Endothelial cell of umbilical vein (primary cell): ENCODE results near the gene LIX1. TPM values are rescaled to one million over a fixed set of nuclear protein-coding genes. Genes with fewer than 3 reads are reported as not detected.
A peak's percentile ranks its signal among the peaks of the same experiment; 100 is the strongest.

Source experiments
- BruUV-seq: library from RNA; stranded (reverse); fragments of 400-500 nt; replicated peaks from 2 replicates; lab custom pipeline; 2021; lab: Mats Ljungman, UMichigan
- CTCF ChIA-PET: fragments of 300-600, 350-600 bp; sonication (Branson Sonifier 250); formaldehyde crosslinking; loops from one replicate; lab custom pipeline; 2021; ENCODE audit warnings: antibody characterized with exemption, inconsistent platforms; lab: Charles Lee
- POLR2A ChIA-PET: fragments of 300-600, 350-600 bp; sonication (Branson Sonifier 250); formaldehyde crosslinking; loops from one replicate; lab custom pipeline; 2021; ENCODE audit warnings: antibody characterized with exemption, inconsistent platforms; lab: Charles Lee
- DNase-seq: peaks from one replicate; pipeline ENCODE4 v3.0.0-alpha.2; 2011; ENCODE audit warnings: low read depth, low spot score
- FAIRE-seq: peaks from 2 replicates; lab custom pipeline; 2011; peaks lifted over from hg19 to GRCh38; lab: Jason Lieb, UNC
- H2AFZ ChIP-seq: 2 replicates; pipeline ENCODE4 v1.6.0; 2012; ENCODE audit warnings: low read depth, low read length, control low read depth, inconsistent platforms
- H3K27ac ChIP-seq: 2 replicates; pipeline ENCODE4 v1.5.1; 2011; ENCODE audit warnings: low read depth, mild to moderate bottlenecking, control low read depth, low read length, moderate library complexity; ENCODE audit not compliant: insufficient read depth
- H3K27me3 ChIP-seq, 2 experiments: 2 replicates each; pipeline versions ENCODE4 v1.6.0 to v1.6.1; 2011; ENCODE audit warnings: low read length in 2 of 2, mixed read lengths in 1 of 2; ENCODE audit not compliant: control insufficient read depth in 2 of 2, insufficient read depth in 2 of 2
- H3K36me3 ChIP-seq, 2 experiments: 2 replicates in 1 of 2; 3 replicates in 1 of 2; pipeline ENCODE4 v1.5.1; 2011; ENCODE audit warnings: low read length in 2 of 2, mild to moderate bottlenecking in 1 of 2, moderate library complexity in 1 of 2; ENCODE audit not compliant: control insufficient read depth in 2 of 2, insufficient read depth in 2 of 2; ENCODE audit errors: extremely low read depth in 1 of 2
- H3K4me1 ChIP-seq: 3 replicates; pipeline ENCODE4 v1.5.1; 2011; ENCODE audit warnings: mild to moderate bottlenecking, low read length; ENCODE audit not compliant: control insufficient read depth, insufficient read depth; ENCODE audit errors: extremely low read depth
- H3K4me2 ChIP-seq: 2 replicates; pipeline ENCODE4 v1.6.1; 2011; ENCODE audit warnings: low read length, control low read depth, mixed read lengths; ENCODE audit not compliant: insufficient read depth
- H3K4me3 ChIP-seq, 3 experiments: fragments of 200-600 bp in 1 of 3; sonication (generic), shearing (Covaris generic) in 1 of 3; replicated peaks in 1 of 3; 2 replicates each; pipeline ENCODE4 v1.5.1; 2011 to 2016; ENCODE audit warnings: control low read depth in 3 of 3, low read length in 3 of 3, mild to moderate bottlenecking in 2 of 3, inconsistent platforms in 1 of 3, low read depth in 1 of 3, moderate library complexity in 1 of 3; ENCODE audit not compliant: insufficient read depth in 1 of 3
- H3K79me2 ChIP-seq: 2 replicates; pipeline ENCODE4 v1.6.0; 2012; ENCODE audit warnings: low read length, inconsistent platforms; ENCODE audit not compliant: control insufficient read depth, insufficient read depth
- H3K9ac ChIP-seq: replicated peaks from 2 replicates; pipeline ENCODE3; 2011; ENCODE audit warnings: low read length, control low read depth; ENCODE audit not compliant: insufficient read depth; ENCODE audit errors: extremely low read depth
- H3K9me1 ChIP-seq: replicated peaks from 3 replicates; pipeline ENCODE4 v1.6.0; 2011; ENCODE audit warnings: mild to moderate bottlenecking, low read length; ENCODE audit not compliant: control insufficient read depth, insufficient read depth; ENCODE audit errors: extremely low read depth
- H3K9me3 ChIP-seq: replicated peaks from 2 replicates; pipeline ENCODE4 v1.5.1; 2012; ENCODE audit warnings: low read length, inconsistent platforms; ENCODE audit not compliant: control insufficient read depth, insufficient read depth
- H4K20me1 ChIP-seq: replicated peaks from 2 replicates; pipeline ENCODE3; 2011; ENCODE audit warnings: mild to moderate bottlenecking, low read length; ENCODE audit not compliant: control insufficient read depth, insufficient read depth; ENCODE audit errors: extremely low read depth
- CTCF ChIP-seq, 2 donors: IDR thresholded peaks; 1 replicate in 1 of 2; 2 replicates in 1 of 2; pipeline ENCODE4 v1.5.1; 2011; ENCODE audit warnings: low read length in 2 of 2, mild to moderate bottlenecking in 2 of 2, moderate library complexity in 2 of 2, control low read depth in 1 of 2, inconsistent platforms in 1 of 2, low read depth in 1 of 2; ENCODE audit not compliant: insufficient read depth in 1 of 2; ENCODE audit errors: extremely low read depth in 1 of 2
- EZH2 ChIP-seq: IDR thresholded peaks from 2 replicates; pipeline ENCODE4 v1.6.1; 2012; ENCODE audit warnings: borderline replicate concordance, low read depth, mild to moderate bottlenecking, moderate library complexity, low read length, inconsistent platforms; ENCODE audit not compliant: severe bottlenecking
- FOS ChIP-seq: IDR thresholded peaks from 2 replicates; pipeline ENCODE4 v1.6.1; 2011; ENCODE audit warnings: mild to moderate bottlenecking, low read length, moderate library complexity, borderline replicate concordance; ENCODE audit not compliant: insufficient read depth
- GATA2 ChIP-seq: IDR thresholded peaks from 2 replicates; pipeline ENCODE4 v1.7.0; 2011; ENCODE audit warnings: low read depth, mild to moderate bottlenecking, moderate library complexity, mixed read lengths, low read length; ENCODE audit not compliant: insufficient read length, insufficient read depth
- JUN ChIP-seq: IDR thresholded peaks from 2 replicates; pipeline ENCODE4 v1.6.1; 2011; ENCODE audit warnings: borderline replicate concordance, low read depth; ENCODE audit not compliant: insufficient read length, insufficient read depth
- MAX ChIP-seq: IDR thresholded peaks from 2 replicates; pipeline ENCODE4 v1.6.1; 2011; ENCODE audit not compliant: insufficient read depth, insufficient read length
- MYC ChIP-seq: IDR thresholded peaks from one replicate; pipeline ENCODE4 v1.6.1; 2011; ENCODE audit warnings: mild to moderate bottlenecking, low read depth, low read length
- POLR2A ChIP-seq: IDR thresholded peaks from 2 replicates; pipeline ENCODE4 v1.6.1; 2012; ENCODE audit warnings: low read depth, mild to moderate bottlenecking, control low read depth, low read length
- POLR2AphosphoS5 ChIP-seq: IDR thresholded peaks from 2 replicates; pipeline ENCODE4 v1.6.1; 2012; ENCODE audit warnings: low read depth, mild to moderate bottlenecking, control low read depth, low read length, moderate library complexity; ENCODE audit not compliant: insufficient read depth
- dilution Hi-C: fragments of 300-500 bp; cut with MboI; formaldehyde crosslinking; loops from one replicate; pipeline ENCODE4 v1.15.0; 2019; ENCODE audit warnings: low sequenced_read_pairs; ENCODE audit not compliant: extremely low pct_ligation_motif_present
- intact Hi-C: fragments of 100-400 bp; cut with micrococcal nuclease; formaldehyde crosslinking; loops from one replicate; pipeline ENCODE4 v1.10.0; 2022
- polyA plus RNA-seq, 4 experiments: library from polyadenylated mRNA; depleted of rRNA in 3 of 4; stranded (reverse) in 3 of 4; unstranded in 1 of 4; fragments of >200 nt; gene quantifications; 2 replicates each; pipeline versions ENCODE4 v1.2.1 to v1.2.3, GENCODE V29; 2011 to 2012; ENCODE audit warnings: missing spikeins in 1 of 4
- total RNA-seq: library from RNA; stranded (reverse); gene quantifications from 2 replicates; pipeline ENCODE4 v1.2.3, GENCODE V29; 2021

The LIX1 gene
- total and polyA plus RNA-seq, 2 donors (not counting 3 experiments of a cell fraction or from before 2014, with no cell fraction given) = not detected

GRCh38 chr5:97106216-97106581 is 36.2 kb downstream of the LIX1 start:
- intact Hi-C loops (no loop called here), dilution Hi-C loops (no loop called here)
- Histone ChIP-seq H3K9me1 (no peaks in the 10 kb centered on the region), H3K9me3 (no peaks in the 10 kb centered on the region), H3K79me2 (no peaks in the 10 kb centered on the region), H3K9ac (no peak overlapping the region), H3K36me3 (no peaks in the 10 kb centered on the region), H2AFZ (no peak overlapping the region), H3K4me2 (no peak overlapping the region), H3K27ac (no peak overlapping the region), H3K4me1 (no peaks in the 10 kb centered on the region), H4K20me1 (no peaks in the 10 kb centered on the region), H3K27me3 (peaks cover 8 to 17% of the 10 kb centered on the region in 2 experiments), H3K4me3 (no peak overlapping the region)
- ChIA-PET CTCF (interaction anchor here (1.6 kb wide), 1 partner anchor 17 kb away, joined by 5 read pairs; no protein-coding TSS in a partner anchor), POLR2A (no interaction called here)
- TF ChIP-seq POLR2A (no peak), JUN (no peak), MYC (no peak)
- FAIRE-seq (no peak), DNase-seq (no peak)
- BruUV-seq = no TSS peak

- dilution Hi-C loops = no loop called here
- Histone ChIP-seq H3K9me3 (no peaks in the 10 kb centered on the region), H3K4me1 (no peaks in the 10 kb centered on the region), H3K9ac (no peak overlapping the region), H3K4me2 (no peak overlapping the region), H3K36me3 (no peaks in the 10 kb centered on the region), H4K20me1 (no peaks in the 10 kb centered on the region), H3K79me2 (no peaks in the 10 kb centered on the region), H3K9me1 (no peaks in the 10 kb centered on the region), H2AFZ (peak overlapping the region; percentile 26), H3K27ac (no peak overlapping the region), H3K4me3 (no peak overlapping the region), H3K27me3 (peaks cover 8 to 17% of the 10 kb centered on the region in 2 experiments)
- FAIRE-seq (no peak), DNase-seq (no peak)
- ChIA-PET POLR2A (no interaction called here), CTCF (interaction anchor here (0.7 to 1.6 kb wide), 2 partner anchors 17 to 39 kb away, joined by 3 to 5 read pairs; no protein-coding TSS in a partner anchor)
- TF ChIP-seq POLR2A (no peak), MAX (no peak), FOS (no peak), EZH2 (no peak), POLR2AphosphoS5 (no peak), GATA2 (no peak), CTCF (IDR thresholded peaks at IDR 0.05; ENCODE audit: extremely low read depth in 1 of 2, insufficient read depth in 1 of 2, low read depth in 1 of 2, low read length in 2 of 2) (no peak), MYC (no peak), JUN (no peak)
- intact Hi-C loops = no loop called here
- no TSS peak for BruUV-seq
Observed at GRCh38 chr5:97105501-97106215, 36.8 kb downstream of the LIX1 start.
